HG03469 (cell line): ENCODE results near the gene USB1.

ENCODE experiments used
- ATAC-seq: cut with Tn5 transposase; IDR thresholded peaks from one replicate; pipeline ENCODE4 v1.9.1; 2021; ENCODE audit warnings: mild to moderate bottlenecking, moderate library complexity, moderate number of reproducible peaks; ENCODE audit not compliant: unreplicated experiment

Gene USB1

GRCh38 chr16:58013201-58013956 is 12.2 kb downstream of the USB1 start:
- no peak for ATAC-seq

GRCh38 chr16:58016840-58017446 is 15.7 kb downstream of the USB1 start:
- ATAC-seq, result no peak

GRCh38 chr16:58018803-58019202 is 17.6 kb downstream of the USB1 start:
- ATAC-seq, result no peak

- no peak for ATAC-seq
Measured at GRCh38 chr16:58019866-58020538, 18.8 kb downstream of the USB1 start.

GRCh38 chr16:58020628-58021521 is 19.7 kb downstream of the USB1 start:
- peak; percentile 42 for ATAC-seq

DNA sequence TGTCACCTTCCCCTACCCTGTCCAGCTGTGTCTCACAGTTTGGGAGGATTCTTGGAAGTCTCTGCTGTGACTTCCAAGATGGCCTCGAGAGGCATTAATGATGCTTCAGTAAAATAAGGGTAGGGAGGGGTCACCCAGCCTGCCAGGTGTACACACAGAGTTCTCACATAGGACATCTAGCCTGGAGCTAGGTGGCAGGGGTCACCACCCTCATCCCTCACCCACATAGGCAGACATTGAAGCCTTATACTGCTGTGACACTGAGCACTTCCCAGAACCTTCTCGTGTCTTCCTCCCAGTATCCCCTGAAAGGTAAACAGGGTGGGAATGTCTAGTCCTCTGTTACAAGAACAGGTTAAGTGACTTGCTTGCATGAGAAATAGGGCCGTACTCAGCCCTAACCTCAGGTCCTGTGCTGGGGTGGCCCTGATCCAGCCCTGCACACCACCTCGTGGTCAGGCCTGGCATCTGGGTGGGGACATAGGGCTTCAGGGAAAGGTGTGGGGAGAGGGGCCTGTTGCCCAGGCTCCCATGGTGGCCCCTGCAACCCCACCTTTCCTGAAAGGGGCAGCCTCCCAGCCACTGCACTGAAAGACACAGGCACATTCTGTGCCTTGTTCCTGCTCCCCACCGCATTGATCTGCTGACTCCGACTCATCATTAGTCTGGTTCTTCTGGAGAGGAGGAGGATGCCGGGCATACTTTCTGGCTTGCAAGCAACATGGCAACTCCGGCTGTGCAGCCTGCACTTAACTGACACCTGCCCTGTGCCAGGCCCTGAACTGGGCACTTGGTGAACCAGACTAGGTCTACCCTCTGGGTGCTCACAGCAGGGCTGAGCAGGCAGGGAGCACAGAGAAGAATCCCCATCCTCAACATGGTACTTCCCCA is 20.7 kb downstream of the USB1 start:
- no peak for ATAC-seq

GRCh38 chr16:58022601-58023371 is 21.6 kb downstream of the USB1 start:
- no peak for ATAC-seq

GRCh38 chr16:58024486-58025350 is 23.5 kb downstream of the USB1 start:
- no peak for ATAC-seq

DNA sequence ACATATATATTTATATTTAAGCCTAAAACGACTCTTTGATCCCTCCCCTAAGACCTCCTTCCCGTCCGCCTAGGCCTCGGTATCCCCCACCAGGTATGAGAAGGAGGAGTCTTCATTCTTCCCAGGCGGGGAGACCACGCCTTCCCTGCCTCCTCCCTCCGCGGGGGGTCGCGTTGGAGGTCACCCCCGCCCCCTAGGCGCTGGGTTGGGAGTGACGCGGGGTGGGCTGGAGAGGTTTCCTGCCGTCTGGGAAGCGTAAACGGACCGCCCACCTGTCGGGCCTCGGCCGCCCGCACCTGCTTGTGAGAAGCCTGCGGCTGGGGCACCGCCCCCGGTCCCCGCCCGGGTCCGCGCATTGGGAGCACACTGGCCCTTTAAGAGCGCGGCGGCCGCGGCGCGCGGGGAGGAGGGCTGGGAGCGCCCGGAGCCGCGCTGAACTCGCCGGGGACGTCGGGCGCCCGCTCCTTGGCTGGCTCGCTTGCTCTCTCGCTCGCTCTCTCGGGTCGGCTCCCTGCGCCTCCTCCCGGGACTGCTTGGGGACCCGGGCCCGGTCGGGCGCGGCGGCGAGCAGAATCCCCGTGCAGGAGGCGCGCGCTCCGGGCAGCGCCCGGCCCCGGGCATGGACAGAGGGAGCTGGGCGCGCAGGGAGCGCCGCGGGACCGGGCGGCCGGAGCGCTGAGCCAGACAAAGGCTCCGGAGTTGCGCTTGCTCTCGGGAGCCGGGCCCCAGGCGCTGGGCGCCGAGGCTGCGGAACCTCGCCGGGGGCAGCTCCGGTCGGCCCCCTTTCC is 24.3 kb downstream of the USB1 start, which contains the start of gene MMP15:
Gene MMP15, plus strand, starts transcription at position 404 of the 788 bp plus-strand sequence. CDS start 597 bp downstream, outside the sequence.
- ATAC-seq, result no peak

GRCh38 chr16:58026139-58026704 is 25.0 kb downstream of the USB1 start:
- ATAC-seq, result no peak

DNA sequence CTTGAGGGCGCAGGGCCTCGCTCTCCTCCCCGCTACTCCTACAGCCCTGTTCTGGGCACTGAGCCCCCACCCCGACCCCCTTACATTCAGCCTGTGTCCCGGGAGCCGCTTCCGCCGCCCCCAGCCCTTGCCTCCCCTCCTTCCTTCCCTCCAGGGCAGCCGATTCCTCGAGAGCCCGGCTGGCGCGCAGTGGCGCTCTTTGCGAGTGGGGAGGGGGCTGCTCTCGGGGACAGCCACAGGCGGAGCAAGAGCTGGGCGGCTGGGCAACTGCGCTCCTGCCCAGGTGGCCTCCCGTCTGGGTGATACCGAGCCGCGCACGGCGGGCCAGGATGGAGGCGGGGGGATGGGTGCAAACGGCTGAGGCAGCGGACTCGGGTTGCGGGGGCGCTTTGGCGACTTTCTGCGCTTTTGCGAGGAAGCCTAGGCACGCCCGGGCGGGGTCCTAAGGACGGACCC is 25.5 kb downstream of the USB1 start:
- ATAC-seq, result no peak

- ATAC-seq, result no peak
Measured at GRCh38 chr16:58027161-58027915, 26.1 kb downstream of the USB1 start.

- no peak for ATAC-seq
Measured at GRCh38 chr16:58027916-58028455, 26.8 kb downstream of the USB1 start.

- no peak for ATAC-seq
Measured at GRCh38 chr16:58028541-58029070, 27.4 kb downstream of the USB1 start.

DNA sequence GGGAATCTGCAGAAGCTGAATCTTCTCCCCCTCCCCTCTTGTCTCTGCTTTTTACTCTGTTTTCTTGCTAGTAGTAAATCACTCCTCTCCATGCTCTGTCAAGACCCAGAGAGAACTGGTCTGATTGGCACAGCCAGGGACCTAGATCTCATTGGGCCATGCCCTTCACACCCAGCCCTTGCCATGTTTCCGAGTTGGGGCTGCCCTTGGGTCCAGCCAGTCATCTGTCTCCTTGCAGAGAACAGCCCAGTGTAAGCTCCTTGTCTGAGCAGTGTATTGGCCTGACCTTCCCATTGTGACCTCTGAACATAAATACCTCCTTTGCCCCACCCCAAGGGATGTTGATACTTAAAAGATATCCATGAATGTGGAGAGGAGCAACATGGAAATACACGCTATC is 28.2 kb downstream of the USB1 start:
- no peak for ATAC-seq
